Measurements from ENCODE around the gene RABEP1. TPM values are rescaled to one million over a fixed set of nuclear protein-coding genes. Genes with fewer than 3 reads are reported as not detected.
"Not testable (repeated sequence)": the region's sequence is repeated elsewhere in the genome, so short reads cannot be mapped to it uniquely, and the experiment has no call there.

Gene RABEP1, protein sequence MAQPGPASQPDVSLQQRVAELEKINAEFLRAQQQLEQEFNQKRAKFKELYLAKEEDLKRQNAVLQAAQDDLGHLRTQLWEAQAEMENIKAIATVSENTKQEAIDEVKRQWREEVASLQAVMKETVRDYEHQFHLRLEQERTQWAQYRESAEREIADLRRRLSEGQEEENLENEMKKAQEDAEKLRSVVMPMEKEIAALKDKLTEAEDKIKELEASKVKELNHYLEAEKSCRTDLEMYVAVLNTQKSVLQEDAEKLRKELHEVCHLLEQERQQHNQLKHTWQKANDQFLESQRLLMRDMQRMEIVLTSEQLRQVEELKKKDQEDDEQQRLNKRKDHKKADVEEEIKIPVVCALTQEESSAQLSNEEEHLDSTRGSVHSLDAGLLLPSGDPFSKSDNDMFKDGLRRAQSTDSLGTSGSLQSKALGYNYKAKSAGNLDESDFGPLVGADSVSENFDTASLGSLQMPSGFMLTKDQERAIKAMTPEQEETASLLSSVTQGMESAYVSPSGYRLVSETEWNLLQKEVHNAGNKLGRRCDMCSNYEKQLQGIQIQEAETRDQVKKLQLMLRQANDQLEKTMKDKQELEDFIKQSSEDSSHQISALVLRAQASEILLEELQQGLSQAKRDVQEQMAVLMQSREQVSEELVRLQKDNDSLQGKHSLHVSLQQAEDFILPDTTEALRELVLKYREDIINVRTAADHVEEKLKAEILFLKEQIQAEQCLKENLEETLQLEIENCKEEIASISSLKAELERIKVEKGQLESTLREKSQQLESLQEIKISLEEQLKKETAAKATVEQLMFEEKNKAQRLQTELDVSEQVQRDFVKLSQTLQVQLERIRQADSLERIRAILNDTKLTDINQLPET
- 41.0 and 46.9 TPM in 2 replicates for total RNA-seq (2014; rRNA removed; shearing (Covaris generic); ENCODE audit: low replicate concordance)

GRCh38 chr17:5281814-5282641 is at the start of gene RABEP1:
RABEP1 (plus strand) TSS chr17:5282284; CDS start chr17:5282487, 203 bp downstream.
- Histone ChIP-seq H3K9me3 (no peaks in the 10 kb centered on the region), H3K27me3 (no peaks in the 10 kb centered on the region), H3K4me3 (peak within 1 kb of the TSS; percentile 62), H3K36me3 (peaks cover 8% of the 10 kb centered on the region)
- DNase-seq: peak; percentile 85

DNA sequence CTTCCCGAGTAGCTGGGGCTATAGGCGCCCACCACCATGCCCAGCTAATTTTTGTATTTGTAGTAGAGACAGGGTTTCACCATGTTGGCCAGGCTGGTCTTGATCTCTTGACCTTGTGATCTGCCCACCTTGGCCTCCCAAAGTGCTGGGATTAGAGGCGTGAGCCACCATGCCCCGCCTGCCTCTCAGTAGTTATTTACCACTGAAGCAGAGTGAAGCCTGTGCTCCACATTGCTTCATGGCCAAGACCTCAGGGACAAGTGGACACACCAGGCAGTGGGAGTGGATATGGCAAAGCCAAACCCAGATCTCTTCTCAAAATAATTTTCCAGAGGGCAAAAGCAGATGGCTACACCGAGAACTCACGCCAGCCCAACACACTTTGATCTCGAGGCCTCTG is 48.6 kb upstream of the RABEP1 start:
- not testable (repeated sequence) for H3K4me3 ChIP-seq, H3K27me3 ChIP-seq, H3K9me3 ChIP-seq, H3K36me3 ChIP-seq, DNase-seq

GRCh38 chr17:5234645-5235576 is 47.2 kb upstream of the RABEP1 start, which contains the start of gene SCIMP:
SCIMP (minus strand) TSS chr17:5234860; CDS start chr17:5234755, 105 bp downstream.
- DNase-seq: no peak
- no peaks in the 10 kb centered on the region for H3K36me3 ChIP-seq
- H3K27me3 ChIP-seq: no peaks in the 10 kb centered on the region
- H3K4me3 ChIP-seq: no peak within 1 kb of the TSS
- H3K9me3 ChIP-seq: no peaks in the 10 kb centered on the region

GRCh38 chr17:5236938-5237540 is 45.0 kb upstream of the RABEP1 start:
- no peak overlapping the region for H3K4me3 ChIP-seq

GRCh38 chr17:5237541-5238016 is 44.5 kb upstream of the RABEP1 start:
- DNase-seq: peak; percentile 12
- no peaks in the 10 kb centered on the region for H3K9me3 ChIP-seq
- H3K36me3 ChIP-seq: no peaks in the 10 kb centered on the region
- H3K27me3 ChIP-seq: no peaks in the 10 kb centered on the region
- no peak overlapping the region for H3K4me3 ChIP-seq

More at GRCh38 chr17:5236938-5237540, 45.0 kb upstream of the RABEP1 start:
- DNase-seq: no peak
- Histone ChIP-seq H3K36me3 (no peaks in the 10 kb centered on the region), H3K9me3 (no peaks in the 10 kb centered on the region), H3K27me3 (no peaks in the 10 kb centered on the region)

DNA sequence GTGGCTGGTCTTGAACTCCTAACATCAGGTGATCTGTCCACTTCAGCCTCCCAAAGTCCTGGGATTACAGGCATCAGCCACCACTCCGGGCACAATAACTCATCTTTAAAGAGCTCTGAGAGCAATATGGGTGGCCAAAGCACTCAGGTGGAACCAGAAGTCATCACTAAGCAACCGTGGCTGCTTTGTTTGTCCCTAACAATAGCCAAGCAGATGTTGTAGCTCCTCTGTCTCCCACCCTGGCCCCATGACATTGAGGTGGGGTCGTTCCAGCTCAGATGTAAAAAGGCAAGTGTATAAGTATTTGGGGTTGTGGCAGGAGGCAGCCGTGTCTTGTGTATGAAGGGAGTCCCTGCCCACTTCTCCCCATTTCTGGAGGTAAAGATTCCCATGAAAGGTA is 43.8 kb upstream of the RABEP1 start:
- Histone ChIP-seq H3K27me3 (no peaks in the 10 kb centered on the region), H3K9me3 (no peaks in the 10 kb centered on the region), H3K4me3 (no peak overlapping the region), H3K36me3 (no peaks in the 10 kb centered on the region)
- DNase-seq: no peak

DNA sequence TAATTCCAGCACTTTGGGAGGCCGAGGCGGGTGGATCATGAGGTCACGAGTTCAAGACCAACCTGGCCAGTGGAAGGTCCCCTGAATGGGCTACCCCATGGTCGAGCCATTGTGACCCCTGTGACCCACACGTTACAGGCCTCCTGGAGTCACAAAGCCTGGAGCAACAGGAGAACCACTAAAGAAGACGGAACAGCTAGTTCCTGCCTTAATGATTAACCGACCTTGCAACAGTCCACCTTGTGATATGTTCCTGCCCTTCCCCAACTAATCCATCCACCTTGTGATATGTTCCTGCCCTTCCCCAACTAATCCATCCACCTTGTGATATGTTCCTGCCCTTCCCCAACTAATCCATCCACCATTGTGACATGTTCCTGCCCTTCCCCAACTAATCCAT is 42.3 kb upstream of the RABEP1 start:
- not testable (repeated sequence) for H3K36me3 ChIP-seq, H3K27me3 ChIP-seq, H3K4me3 ChIP-seq, H3K9me3 ChIP-seq, DNase-seq

- Histone ChIP-seq H3K36me3 (no peaks in the 10 kb centered on the region), H3K9me3 (no peaks in the 10 kb centered on the region), H3K4me3 (no peak overlapping the region), H3K27me3 (no peaks in the 10 kb centered on the region)
- no peak for DNase-seq
These were observed 40.0 kb upstream of the RABEP1 start for GRCh38 chr17:5241861-5242671.

- Histone ChIP-seq H3K36me3 (no peaks in the 10 kb centered on the region), H3K4me3 (no peak overlapping the region), H3K9me3 (no peaks in the 10 kb centered on the region), H3K27me3 (no peaks in the 10 kb centered on the region)
- no peak for DNase-seq
These were observed 34.5 kb upstream of the RABEP1 start for GRCh38 chr17:5247621-5248020.

- Histone ChIP-seq H3K27me3 (no peaks in the 10 kb centered on the region), H3K4me3 (no peak overlapping the region), H3K9me3 (no peaks in the 10 kb centered on the region), H3K36me3 (no peaks in the 10 kb centered on the region)
- DNase-seq: no peak
These were observed 33.1 kb upstream of the RABEP1 start for GRCh38 chr17:5248821-5249479.

GRCh38 chr17:5249615-5250014 is 32.5 kb upstream of the RABEP1 start:
- Histone ChIP-seq H3K9me3 (no peaks in the 10 kb centered on the region), H3K27me3 (no peaks in the 10 kb centered on the region), H3K4me3 (no peak overlapping the region), H3K36me3 (no peaks in the 10 kb centered on the region)
- peak; percentile 11 for DNase-seq

DNA sequence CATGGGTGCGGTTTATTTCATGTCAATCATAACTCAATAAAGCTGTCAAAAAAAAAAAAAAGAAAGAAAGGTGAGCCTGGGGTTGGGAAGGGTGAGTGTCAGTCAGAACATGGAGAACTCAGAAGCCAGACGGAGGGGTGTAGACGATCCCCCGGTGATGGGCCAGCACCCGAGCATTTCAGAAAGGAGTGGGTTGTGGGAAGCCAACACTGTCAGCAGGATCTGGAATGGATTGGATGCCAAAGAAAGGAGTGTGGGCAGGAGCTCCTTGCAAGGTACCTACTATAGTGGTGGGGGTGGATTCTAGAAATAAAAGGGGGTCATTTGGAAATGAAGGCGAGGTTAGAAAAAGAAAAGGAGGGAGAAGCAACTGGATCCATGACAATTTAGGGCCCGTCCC is 27.7 kb upstream of the RABEP1 start:
- no peak overlapping the region for H3K4me3 ChIP-seq
- no peaks in the 10 kb centered on the region for H3K36me3 ChIP-seq
- no peaks in the 10 kb centered on the region for H3K9me3 ChIP-seq
- no peak for DNase-seq
- H3K27me3 ChIP-seq: no peaks in the 10 kb centered on the region

DNA sequence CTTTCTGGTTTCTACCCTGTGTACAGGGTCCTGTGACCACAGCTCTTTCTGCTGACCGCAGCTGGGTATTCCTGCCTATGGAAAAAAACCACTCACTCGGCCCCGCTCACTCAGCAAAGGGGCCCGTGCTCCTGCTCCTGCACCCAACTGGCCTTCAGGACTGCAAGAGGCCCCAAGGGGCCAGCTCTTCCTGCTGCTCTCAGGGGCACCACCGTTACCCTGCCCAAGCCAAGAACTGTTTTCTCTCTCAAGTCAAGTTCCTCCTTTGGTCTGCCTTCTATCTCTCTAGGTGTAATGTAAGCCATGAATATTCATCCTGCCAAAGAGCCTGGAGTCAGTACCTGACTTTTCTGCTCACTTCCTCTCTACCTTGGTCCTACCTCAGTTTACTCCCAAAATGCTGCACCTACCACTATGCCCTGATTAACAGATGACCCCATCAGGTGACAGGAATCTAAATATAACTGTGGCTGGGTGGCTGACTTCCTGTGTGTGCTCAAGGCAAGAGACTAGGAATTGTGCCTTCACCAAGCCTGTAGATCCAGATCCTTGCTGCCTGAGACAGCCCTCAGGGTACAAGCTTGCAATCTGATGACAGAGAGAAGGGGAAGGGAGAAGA is 27.1 kb upstream of the RABEP1 start:
- H3K9me3 ChIP-seq: no peaks in the 10 kb centered on the region
- DNase-seq: no peak
- H3K4me3 ChIP-seq: no peak overlapping the region
- H3K27me3 ChIP-seq: no peaks in the 10 kb centered on the region
- H3K36me3 ChIP-seq: no peaks in the 10 kb centered on the region

DNA sequence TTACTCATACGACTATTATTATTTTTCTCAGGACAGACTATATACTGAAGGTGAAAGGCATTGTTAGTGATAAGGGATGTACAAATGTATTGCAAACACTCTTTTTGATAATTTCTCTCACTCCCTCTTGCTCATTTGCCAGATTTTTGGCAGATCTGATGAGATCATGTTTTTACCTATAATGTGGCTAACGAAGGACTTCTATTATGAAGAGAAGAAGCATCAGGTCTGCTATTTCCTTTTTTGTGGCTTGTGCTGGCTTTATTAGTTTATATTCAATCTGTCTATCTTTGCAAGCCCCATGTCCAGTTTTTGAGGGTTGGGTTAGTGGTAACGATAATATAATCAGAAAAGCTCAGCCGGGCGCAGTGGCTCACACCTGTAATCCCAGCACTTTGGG is 25.0 kb upstream of the RABEP1 start:
- no peaks in the 10 kb centered on the region for H3K36me3 ChIP-seq
- DNase-seq: no peak
- H3K9me3 ChIP-seq: no peaks in the 10 kb centered on the region
- no peaks in the 10 kb centered on the region for H3K27me3 ChIP-seq
- H3K4me3 ChIP-seq: no peak overlapping the region

Data from MG63 (cell line).